ENCODE results near the gene FKBP1B.

FKBP1B gene

DNA sequence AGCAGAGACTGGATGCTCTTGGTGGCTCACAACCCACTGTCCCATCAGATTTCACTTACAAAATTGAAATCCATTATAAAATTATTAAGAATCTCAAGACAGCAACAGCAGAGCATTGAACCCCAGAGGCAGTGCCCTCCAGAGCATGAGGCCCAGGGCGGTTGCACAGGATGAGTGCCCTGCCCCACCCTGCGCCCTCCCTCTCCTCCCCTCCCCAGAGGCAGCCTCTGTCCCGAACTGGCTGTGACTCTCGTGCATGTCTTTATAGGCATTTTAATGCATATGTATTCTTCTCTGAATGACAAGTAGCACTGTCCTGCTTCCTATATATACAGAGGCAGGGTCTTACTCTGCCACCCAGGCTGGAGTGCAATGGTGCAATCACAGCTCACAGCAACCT lies 29.3 kb upstream of the FKBP1B start:
- H3K27me3 ChIP-seq (replicated peaks), result no peaks in the 10 kb centered on the region
- H3K36me3 ChIP-seq (replicated peaks), result peaks cover 4% of the 10 kb centered on the region
- no peak overlapping the region for H3K27ac ChIP-seq
- no peak overlapping the region for H3K4me3 ChIP-seq (ENCODE audit: low read depth, low read length)
- DNase-seq, result no peak
- TF ChIP-seq CTCF (IDR thresholded peaks at IDR 0.05; ENCODE audit: low read depth, low read length, missing control alignments), result no peak
- in situ Hi-C loops (cut with HindIII; ENCODE audit: low pct_ligation_motif_present, low sequenced_read_pairs), result no loop called here

- Histone ChIP-seq H3K27ac (no peak overlapping the region), H3K4me3 (ENCODE audit: low read depth, low read length) (no peak overlapping the region), H3K36me3 (replicated peaks) (peaks cover 4% of the 10 kb centered on the region), H3K27me3 (replicated peaks) (no peaks in the 10 kb centered on the region)
- TF ChIP-seq CTCF (IDR thresholded peaks at IDR 0.05; ENCODE audit: low read depth, low read length, missing control alignments), result peak; percentile 52
- DNase-seq, result no peak
- in situ Hi-C loops (cut with HindIII; ENCODE audit: low pct_ligation_motif_present, low sequenced_read_pairs), result no loop called here
Observed at GRCh38 chr2:24021122-24021998, 28.2 kb upstream of the FKBP1B start.

- peaks cover 4% of the 10 kb centered on the region for H3K36me3 ChIP-seq (replicated peaks)
- no peak overlapping the region for H3K27ac ChIP-seq
- DNase-seq, result no peak
- in situ Hi-C loops (cut with HindIII; ENCODE audit: low pct_ligation_motif_present, low sequenced_read_pairs), result no loop called here
- TF ChIP-seq CTCF (IDR thresholded peaks at IDR 0.05; ENCODE audit: low read depth, low read length, missing control alignments), result no peak
- no peaks in the 10 kb centered on the region for H3K27me3 ChIP-seq (replicated peaks)
- H3K4me3 ChIP-seq (ENCODE audit: low read depth, low read length), result no peak overlapping the region
Observed at GRCh38 chr2:24022324-24022974, 27.1 kb upstream of the FKBP1B start.

DNA sequence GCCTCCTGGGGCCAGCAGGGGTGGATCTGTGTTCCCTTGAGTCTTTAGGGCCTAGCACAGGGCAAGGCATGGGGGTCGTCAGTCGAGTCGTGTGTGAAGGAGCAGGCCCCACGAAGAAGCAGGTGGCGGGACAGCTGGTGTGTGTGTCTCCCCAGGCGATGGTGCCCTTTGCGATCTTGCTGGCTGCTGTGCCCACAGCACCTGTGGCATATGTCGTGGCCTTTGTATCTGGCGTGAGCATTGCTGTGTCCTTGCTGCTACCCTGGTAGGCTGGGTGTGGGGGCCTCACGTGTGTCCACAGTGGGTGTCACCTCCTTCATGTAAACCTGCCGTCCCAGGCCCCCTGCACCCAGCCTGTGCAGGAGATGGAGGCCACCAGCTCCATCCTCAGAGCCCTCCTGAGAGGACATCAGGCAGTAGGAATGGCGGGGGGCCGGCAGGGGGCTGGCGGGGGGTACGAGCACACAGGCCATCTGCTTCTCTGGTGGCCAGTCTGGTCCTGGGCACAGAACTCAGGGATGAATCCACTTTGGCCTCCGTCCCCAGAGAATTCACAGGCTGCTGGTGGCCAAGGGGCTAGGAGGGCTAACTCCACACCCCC lies 26.5 kb upstream of the FKBP1B start:
- Histone ChIP-seq H3K36me3 (replicated peaks) (peaks cover 4% of the 10 kb centered on the region), H3K4me3 (ENCODE audit: low read depth, low read length) (no peak overlapping the region), H3K27me3 (replicated peaks) (no peaks in the 10 kb centered on the region), H3K27ac (no peak overlapping the region)
- DNase-seq, result no peak
- no peak for TF ChIP-seq CTCF (IDR thresholded peaks at IDR 0.05; ENCODE audit: low read depth, low read length, missing control alignments)
- in situ Hi-C loops (cut with HindIII; ENCODE audit: low pct_ligation_motif_present, low sequenced_read_pairs), result no loop called here

DNA sequence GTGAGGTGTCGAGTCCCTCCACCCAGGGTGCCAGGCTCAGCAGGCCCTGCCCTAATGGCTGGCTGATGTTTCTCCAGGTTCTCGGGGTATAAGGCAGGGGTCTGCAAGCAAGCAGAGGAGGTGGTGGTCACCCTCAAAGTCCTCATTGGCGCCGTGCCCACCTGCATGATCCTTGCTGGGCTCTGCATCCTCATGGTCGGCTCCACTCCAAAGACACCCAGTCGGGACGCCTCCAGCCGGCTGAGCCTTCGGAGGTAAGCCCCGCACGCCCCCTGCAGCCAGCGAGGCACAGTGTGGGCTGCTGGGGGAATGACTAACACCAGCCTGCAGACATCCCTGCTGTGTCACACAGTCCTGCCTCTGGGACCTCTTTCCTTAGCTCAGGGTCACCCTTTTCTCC lies 25.5 kb upstream of the FKBP1B start:
- no peak overlapping the region for H3K27ac ChIP-seq
- in situ Hi-C loops (cut with HindIII; ENCODE audit: low pct_ligation_motif_present, low sequenced_read_pairs), result no loop called here
- no peak overlapping the region for H3K4me3 ChIP-seq (ENCODE audit: low read depth, low read length)
- peaks cover 4% of the 10 kb centered on the region for H3K36me3 ChIP-seq (replicated peaks)
- DNase-seq, result peak; percentile 55
- peak; percentile 86 for TF ChIP-seq CTCF (IDR thresholded peaks at IDR 0.05; ENCODE audit: low read depth, low read length, missing control alignments)
- no peaks in the 10 kb centered on the region for H3K27me3 ChIP-seq (replicated peaks)
